ENCODE data around the gene SIK3.
A peak's percentile ranks its signal among the peaks of the same experiment; 100 is the strongest.

The SIK3 gene

GRCh38 chr11:116993599-116993998 is 104.6 kb downstream of the SIK3 start:
- DNase-seq (ENCODE audit: extremely low read depth, low read depth), result no peak
- H3K4me3 ChIP-seq (replicated peaks; ENCODE audit: low read depth, low read length), result no peak overlapping the region
- no peak for TF ChIP-seq CTCF (IDR thresholded peaks at IDR 0.05; ENCODE audit: low read depth, low read length, missing control alignments)

GRCh38 chr11:116991491-116991890 is 106.7 kb downstream of the SIK3 start:
- H3K4me3 ChIP-seq (replicated peaks; ENCODE audit: low read depth, low read length), result no peak overlapping the region
- no peak for TF ChIP-seq CTCF (IDR thresholded peaks at IDR 0.05; ENCODE audit: low read depth, low read length, missing control alignments)
- DNase-seq (ENCODE audit: extremely low read depth, low read depth), result no peak

GRCh38 chr11:116990811-116991210 is 107.4 kb downstream of the SIK3 start:
- no peak for DNase-seq (ENCODE audit: extremely low read depth, low read depth)
- H3K4me3 ChIP-seq (replicated peaks; ENCODE audit: low read depth, low read length), result no peak overlapping the region

GRCh38 chr11:116990061-116990473 is 108.2 kb downstream of the SIK3 start:
- DNase-seq (ENCODE audit: extremely low read depth, low read depth), result no peak
- TF ChIP-seq CTCF (IDR thresholded peaks at IDR 0.05; ENCODE audit: low read depth, low read length, missing control alignments), result no peak
- H3K4me3 ChIP-seq (replicated peaks; ENCODE audit: low read depth, low read length), result no peak overlapping the region

More at GRCh38 chr11:116990811-116991210, 107.4 kb downstream of the SIK3 start:
- no peak for TF ChIP-seq CTCF (IDR thresholded peaks at IDR 0.05; ENCODE audit: low read depth, low read length, missing control alignments)

- DNase-seq (ENCODE audit: extremely low read depth, low read depth), result no peak
- TF ChIP-seq CTCF (IDR thresholded peaks at IDR 0.05; ENCODE audit: low read depth, low read length, missing control alignments), result no peak
- H3K4me3 ChIP-seq (replicated peaks; ENCODE audit: low read depth, low read length), result no peak overlapping the region
Measured at GRCh38 chr11:116989184-116989583, 109.0 kb downstream of the SIK3 start.

GRCh38 chr11:116986521-116987105 is 111.6 kb downstream of the SIK3 start:
- no peak for TF ChIP-seq CTCF (IDR thresholded peaks at IDR 0.05; ENCODE audit: low read depth, low read length, missing control alignments)

GRCh38 chr11:116984589-116984988 is 113.6 kb downstream of the SIK3 start:
- DNase-seq (ENCODE audit: extremely low read depth, low read depth), result peak; percentile 77
- no peak overlapping the region for H3K4me3 ChIP-seq (replicated peaks; ENCODE audit: low read depth, low read length)
- TF ChIP-seq CTCF (IDR thresholded peaks at IDR 0.05; ENCODE audit: low read depth, low read length, missing control alignments), result no peak

More at GRCh38 chr11:116986521-116987105, 111.6 kb downstream of the SIK3 start:
- no peak overlapping the region for H3K4me3 ChIP-seq (replicated peaks; ENCODE audit: low read depth, low read length)
- DNase-seq (ENCODE audit: extremely low read depth, low read depth), result no peak

Data from HFF-Myc (cell line).